ENCODE measurements around the gene SNHG17.

GRCh38 chr20:38426006-38426897 is 8.9 kb downstream of the SNHG17 start:
- TF ChIP-seq CTCF (IDR thresholded peaks at IDR 0.05) = no peak
- no peak for TF ChIP-seq POLR2A (IDR thresholded peaks at IDR 0.05)
